Fibroblast of lung (primary cell): ENCODE results near the gene KIF13A.
"Not testable (repeated sequence)": the region's sequence is repeated elsewhere in the genome, so short reads cannot be mapped to it uniquely, and the experiment has no call there.

Source experiments
- CTCF ChIP-seq, 2 donors: IDR thresholded peaks in 1 of 2; conservative IDR thresholded peaks in 1 of 2; 1 replicate in 1 of 2; 2 replicates in 1 of 2; pipeline ENCODE4 v1.5.1; 2011 to 2012; ENCODE audit warnings: low read length in 2 of 2, control low read depth in 1 of 2, inconsistent platforms in 1 of 2, low read depth in 1 of 2, mild to moderate bottlenecking in 1 of 2
- EZH2 ChIP-seq: IDR thresholded peaks from 2 replicates; pipeline ENCODE4 v1.5.1; 2012; ENCODE audit warnings: low read length, control low read depth, mild to moderate bottlenecking; ENCODE audit errors: missing control alignments

DNA sequence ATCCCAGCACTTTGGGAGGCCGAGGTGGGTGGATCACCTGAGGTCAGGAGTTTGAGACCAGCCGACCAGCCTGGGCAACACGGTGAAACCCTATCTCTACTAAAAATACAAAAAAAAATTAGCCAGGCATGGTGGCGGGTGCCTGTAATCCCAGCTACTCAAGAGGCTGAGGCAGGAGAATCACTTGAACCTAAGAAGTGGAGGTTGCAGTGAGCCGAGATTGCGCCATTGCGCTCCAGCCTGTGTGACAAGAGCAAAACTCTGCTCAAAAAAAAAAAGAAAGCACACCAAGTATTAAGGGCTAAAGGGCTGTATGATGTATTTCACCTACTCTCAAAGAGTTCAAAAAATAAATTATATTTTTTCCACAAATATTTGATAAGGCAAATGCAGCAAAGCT, 39.9 kb downstream of the KIF13A start:
- TF ChIP-seq EZH2; CTCF (conservative IDR thresholded peaks at IDR 0.05 in 1 of 2, IDR thresholded peaks at IDR 0.05 in 1 of 2; ENCODE audit: low read depth in 1 of 2, low read length in 2 of 2): not testable (repeated sequence)
